Measurements from ENCODE around the gene EYS. TPM values are rescaled to one million over a fixed set of nuclear protein-coding genes. Genes with fewer than 3 reads are reported as not detected.
"Not testable (repeated sequence)": the region's sequence is repeated elsewhere in the genome, so short reads cannot be mapped to it uniquely, and the experiment has no call there.

The EYS gene
- total RNA-seq, 1 donor from 2014 or later, result not detected

- no peaks in the 10 kb centered on the region for H3K27me3 ChIP-seq (ENCODE audit: control insufficient read depth, insufficient read depth, low read length)
- H3K4me3 ChIP-seq (ENCODE audit: low read depth, low read length), result no peak overlapping the region
- no peak for DNase-seq (ENCODE audit: low read depth)
- H3K36me3 ChIP-seq (ENCODE audit: control insufficient read depth, insufficient read depth, low read length), result no peaks in the 10 kb centered on the region
- TF ChIP-seq, protein P1, sequence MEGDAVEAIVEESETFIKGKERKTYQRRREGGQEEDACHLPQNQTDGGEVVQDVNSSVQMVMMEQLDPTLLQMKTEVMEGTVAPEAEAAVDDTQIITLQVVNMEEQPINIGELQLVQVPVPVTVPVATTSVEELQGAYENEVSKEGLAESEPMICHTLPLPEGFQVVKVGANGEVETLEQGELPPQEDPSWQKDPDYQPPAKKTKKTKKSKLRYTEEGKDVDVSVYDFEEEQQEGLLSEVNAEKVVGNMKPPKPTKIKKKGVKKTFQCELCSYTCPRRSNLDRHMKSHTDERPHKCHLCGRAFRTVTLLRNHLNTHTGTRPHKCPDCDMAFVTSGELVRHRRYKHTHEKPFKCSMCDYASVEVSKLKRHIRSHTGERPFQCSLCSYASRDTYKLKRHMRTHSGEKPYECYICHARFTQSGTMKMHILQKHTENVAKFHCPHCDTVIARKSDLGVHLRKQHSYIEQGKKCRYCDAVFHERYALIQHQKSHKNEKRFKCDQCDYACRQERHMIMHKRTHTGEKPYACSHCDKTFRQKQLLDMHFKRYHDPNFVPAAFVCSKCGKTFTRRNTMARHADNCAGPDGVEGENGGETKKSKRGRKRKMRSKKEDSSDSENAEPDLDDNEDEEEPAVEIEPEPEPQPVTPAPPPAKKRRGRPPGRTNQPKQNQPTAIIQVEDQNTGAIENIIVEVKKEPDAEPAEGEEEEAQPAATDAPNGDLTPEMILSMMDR (IDR thresholded peaks at IDR 0.05; ENCODE audit: insufficient read depth, low read length, poor library complexity, severe bottlenecking), result no peak
These were observed 1844.4 kb downstream of the EYS start for GRCh38 chr6:63862486-63863198.

DNA sequence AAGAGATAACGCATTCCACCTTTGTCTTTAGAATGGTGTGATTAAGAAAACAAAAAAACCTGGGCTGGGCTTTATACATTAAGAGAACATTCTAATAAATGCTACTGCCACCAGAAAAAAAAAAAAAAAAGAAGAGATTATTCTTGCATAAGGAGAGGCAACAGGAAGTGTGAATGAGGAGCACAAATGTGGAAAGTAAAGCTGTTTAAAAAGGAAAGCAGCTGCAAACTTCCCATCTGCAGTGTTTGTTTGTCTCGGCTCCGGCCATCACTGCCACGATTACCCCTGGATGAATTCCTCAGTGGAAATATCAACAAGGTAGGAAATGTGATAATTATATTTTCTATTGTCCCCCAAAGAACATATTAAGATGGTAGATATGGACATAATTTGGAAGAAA, 1847.5 kb downstream of the EYS start:
- no peaks in the 10 kb centered on the region for H3K36me3 ChIP-seq (ENCODE audit: control insufficient read depth, insufficient read depth, low read length)
- no peak overlapping the region for H3K4me3 ChIP-seq (ENCODE audit: low read depth, low read length)
- no peaks in the 10 kb centered on the region for H3K27me3 ChIP-seq (ENCODE audit: control insufficient read depth, insufficient read depth, low read length)
- no peak for DNase-seq (ENCODE audit: low read depth)
- TF ChIP-seq, protein P1 (IDR thresholded peaks at IDR 0.05; ENCODE audit: insufficient read depth, low read length, poor library complexity, severe bottlenecking), result no peak

DNA sequence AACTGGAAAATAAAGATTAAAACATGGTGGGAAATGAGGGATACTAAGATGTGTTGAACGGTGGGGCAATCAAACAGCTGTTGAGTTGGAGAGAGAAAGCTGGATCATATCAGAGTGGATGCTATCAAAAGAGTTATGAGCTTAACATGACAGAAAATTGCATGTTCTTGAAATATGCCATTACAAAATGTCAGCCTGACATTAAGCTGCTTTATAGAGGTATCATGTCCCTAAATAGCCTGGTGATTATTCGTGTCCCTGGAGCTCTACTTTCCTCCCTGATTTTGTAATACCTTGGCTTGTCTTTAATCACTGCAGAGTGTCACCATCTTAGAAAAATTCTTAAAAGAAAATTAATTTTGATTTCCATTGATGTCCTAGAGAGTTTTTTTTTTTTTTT, 1848.3 kb downstream of the EYS start:
- H3K27me3 ChIP-seq (ENCODE audit: control insufficient read depth, insufficient read depth, low read length), result no peaks in the 10 kb centered on the region
- TF ChIP-seq, protein P1 (IDR thresholded peaks at IDR 0.05; ENCODE audit: insufficient read depth, low read length, poor library complexity, severe bottlenecking), result no peak
- no peak for DNase-seq (ENCODE audit: low read depth)

GRCh38 chr6:63856271-63856670, 1850.8 kb downstream of the EYS start:
- H3K4me3 ChIP-seq (ENCODE audit: low read depth, low read length), result no peak overlapping the region
- DNase-seq (ENCODE audit: low read depth), result no peak
- TF ChIP-seq, protein P1 (IDR thresholded peaks at IDR 0.05; ENCODE audit: insufficient read depth, low read length, poor library complexity, severe bottlenecking), result no peak
- H3K36me3 ChIP-seq (ENCODE audit: control insufficient read depth, insufficient read depth, low read length), result no peaks in the 10 kb centered on the region
- H3K27me3 ChIP-seq (ENCODE audit: control insufficient read depth, insufficient read depth, low read length), result no peaks in the 10 kb centered on the region

More for the DNA sequence above, 1848.3 kb downstream of the EYS start:
- Histone ChIP-seq H3K4me3 (ENCODE audit: low read depth, low read length) (no peak overlapping the region), H3K36me3 (ENCODE audit: control insufficient read depth, insufficient read depth, low read length) (no peaks in the 10 kb centered on the region)

- no peaks in the 10 kb centered on the region for H3K36me3 ChIP-seq (ENCODE audit: control insufficient read depth, insufficient read depth, low read length)
- no peaks in the 10 kb centered on the region for H3K27me3 ChIP-seq (ENCODE audit: control insufficient read depth, insufficient read depth, low read length)
- DNase-seq (ENCODE audit: low read depth), result no peak
- TF ChIP-seq, protein P1 (IDR thresholded peaks at IDR 0.05; ENCODE audit: insufficient read depth, low read length, poor library complexity, severe bottlenecking), result no peak
- no peak overlapping the region for H3K4me3 ChIP-seq (ENCODE audit: low read depth, low read length)
These were observed 1862.7 kb downstream of the EYS start for GRCh38 chr6:63844287-63844686.

DNA sequence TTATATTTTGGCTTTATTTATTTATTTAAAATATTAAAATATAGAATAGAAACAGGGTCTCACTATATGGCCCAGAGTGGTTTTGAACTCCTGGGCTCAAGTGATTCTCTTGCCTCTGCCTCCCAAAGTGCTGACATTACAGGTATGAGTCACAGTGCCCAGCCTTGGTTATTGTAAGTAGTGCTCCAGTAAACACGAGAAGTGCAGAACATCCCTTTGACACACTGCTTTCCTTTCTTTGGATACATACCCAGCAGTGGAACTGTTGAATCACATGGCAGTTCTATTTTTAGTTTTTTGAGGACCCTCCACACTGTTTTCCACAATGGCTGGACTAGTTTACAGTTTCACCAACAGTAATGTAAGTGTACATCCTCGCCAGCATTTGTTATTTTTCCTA, 1867.5 kb downstream of the EYS start:
- no peaks in the 10 kb centered on the region for H3K36me3 ChIP-seq (ENCODE audit: control insufficient read depth, insufficient read depth, low read length)
- DNase-seq (ENCODE audit: low read depth), result peak; percentile 4
- H3K4me3 ChIP-seq (ENCODE audit: low read depth, low read length), result no peak overlapping the region
- no peaks in the 10 kb centered on the region for H3K27me3 ChIP-seq (ENCODE audit: control insufficient read depth, insufficient read depth, low read length)
- TF ChIP-seq, protein P1 (IDR thresholded peaks at IDR 0.05; ENCODE audit: insufficient read depth, low read length, poor library complexity, severe bottlenecking), result no peak

DNA sequence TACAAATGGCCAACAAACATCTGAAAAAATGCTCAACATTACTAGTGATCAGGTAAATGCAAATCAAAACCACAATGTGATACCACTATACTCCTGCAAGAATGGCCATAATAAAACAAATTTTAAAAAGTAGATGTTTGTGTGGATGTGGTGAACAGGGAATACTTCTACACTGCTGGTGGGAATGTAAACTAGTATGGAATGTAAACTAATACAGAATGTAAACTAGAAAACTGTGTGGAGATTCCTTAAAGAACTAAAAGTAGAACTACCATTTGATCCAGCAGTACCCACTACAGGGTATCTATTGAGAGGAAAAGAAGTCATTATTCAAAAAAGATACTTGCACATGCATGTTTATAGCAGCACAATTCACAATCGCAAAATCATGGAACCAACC, 1878.3 kb downstream of the EYS start:
- H3K27me3 ChIP-seq (ENCODE audit: control insufficient read depth, insufficient read depth, low read length); DNase-seq (ENCODE audit: low read depth); H3K4me3 ChIP-seq (ENCODE audit: low read depth, low read length); H3K36me3 ChIP-seq (ENCODE audit: control insufficient read depth, insufficient read depth, low read length): not testable (repeated sequence)

Data from kidney epithelial cell (primary cell).